Right atrium auricular region (tissue), 2 donors: Measurements from ENCODE around the gene B3GAT3. TPM values are rescaled to one million over a fixed set of nuclear protein-coding genes. Genes with fewer than 3 reads are reported as not detected.

Experiments
- DNase-seq: peaks from one replicate; pipeline ENCODE4 v3.0.0-alpha.2; 2019; ENCODE audit warnings: low spot score
- H3K27ac ChIP-seq, 2 donors: fragments of 200-600 bp; sonication (generic); 1 replicate in 1 of 2; 2 replicates in 1 of 2; pipeline ENCODE4 v1.5.1; 2016 to 2019
- H3K27me3 ChIP-seq, 2 donors: fragments of 200-600 bp; sonication (generic); one replicate each; pipeline versions ENCODE4 v1.5.1 to v1.6.0; 2017 to 2019
- H3K36me3 ChIP-seq: fragments of 200-600 bp; sonication (generic); one replicate; pipeline ENCODE4 v1.5.1; 2016
- H3K4me1 ChIP-seq, 2 donors: fragments of 200-600 bp; sonication (generic); one replicate each; pipeline versions ENCODE4 v1.5.1 to v1.6.0; 2017 to 2019
- H3K4me3 ChIP-seq, 2 donors: fragments of 200-600 bp; sonication (generic); 1 replicate in 1 of 2; 2 replicates in 1 of 2; pipeline ENCODE4 v1.5.1; 2017 to 2019; ENCODE audit warnings: mild to moderate bottlenecking in 1 of 2, moderate library complexity in 1 of 2
- H3K9me3 ChIP-seq, 2 donors: fragments of 200-600 bp; sonication (generic); one replicate each; pipeline ENCODE4 v1.5.1; 2019
- CTCF ChIP-seq, 2 donors: fragments of 200-600 bp; sonication (generic); IDR thresholded peaks; one replicate each; pipeline ENCODE4 v1.5.1; 2019; ENCODE audit warnings: antibody characterized with exemption in 2 of 2
- total RNA-seq, 2 donors: library from RNA; depleted of rRNA; stranded (reverse); fragments of >200 nt; gene quantifications; one replicate each; pipeline ENCODE4 v1.1.0, GENCODE V29; 2016

B3GAT3 gene
- total RNA-seq, 2 donors from 2014 or later: 12.7 to 14.0 TPM

GRCh38 chr11:62665599-62666258 is 43.9 kb upstream of the B3GAT3 start:
- Histone ChIP-seq H3K4me3 (peak overlapping the region; percentile 54 to 93), H3K27me3 (no peaks in the 10 kb centered on the region), H3K4me1 (peaks cover 0 to 39% of the 10 kb centered on the region in 2 donors), H3K9me3 (no peaks in the 10 kb centered on the region), H3K27ac (peak overlapping the region; percentile 79 to 89), H3K36me3 (peaks cover 19% of the 10 kb centered on the region)
- DNase-seq: peak; percentile 72
- TF ChIP-seq CTCF (IDR thresholded peaks at IDR 0.05): no peak

- peak; percentile 97 for DNase-seq
- H3K27me3 ChIP-seq: no peaks in the 10 kb centered on the region
- peak within 1 kb of the TSS; percentile 54 to 93 for H3K4me3 ChIP-seq
- peaks cover 19% of the 10 kb centered on the region for H3K36me3 ChIP-seq
- peaks cover 0 to 35% of the 10 kb centered on the region in 2 donors for H3K4me1 ChIP-seq
- peak within 1 kb of the TSS; percentile 79 to 89 for H3K27ac ChIP-seq
- no peaks in the 10 kb centered on the region for H3K9me3 ChIP-seq
- no peak for TF ChIP-seq CTCF (IDR thresholded peaks at IDR 0.05)
Measured at GRCh38 chr11:62665075-62665598, 43.4 kb upstream of the B3GAT3 start, which contains the start of the genes C11orf98 and CSKMT. Gene C11orf98 (minus strand): TSS chr11:62665210. CDS start chr11:62665169, 41 bp downstream. Gene CSKMT (plus strand): TSS chr11:62665312. CDS start chr11:62665880, 568 bp downstream.

- Histone ChIP-seq H3K4me3 (peak overlapping the region; percentile 54 to 93), H3K36me3 (peaks cover 19% of the 10 kb centered on the region), H3K9me3 (no peaks in the 10 kb centered on the region), H3K4me1 (peaks cover 0 to 35% of the 10 kb centered on the region in 2 donors), H3K27me3 (no peaks in the 10 kb centered on the region), H3K27ac (peak overlapping the region; percentile 79 to 89)
- no peak for DNase-seq
- TF ChIP-seq CTCF (IDR thresholded peaks at IDR 0.05): no peak
Measured at GRCh38 chr11:62664405-62665074, 42.8 kb upstream of the B3GAT3 start.

GRCh38 chr11:62656796-62657429 is 35.1 kb upstream of the B3GAT3 start:
- no peak overlapping the region for H3K4me3 ChIP-seq
- no peak for DNase-seq
- H3K4me1 ChIP-seq: peaks cover 0 to 8% of the 10 kb centered on the region in 2 donors
- H3K9me3 ChIP-seq: no peaks in the 10 kb centered on the region
- no peaks in the 10 kb centered on the region for H3K36me3 ChIP-seq
- H3K27ac ChIP-seq: no peak overlapping the region
- no peaks in the 10 kb centered on the region for H3K27me3 ChIP-seq
- no peak for TF ChIP-seq CTCF (IDR thresholded peaks at IDR 0.05)

- TF ChIP-seq CTCF (IDR thresholded peaks at IDR 0.05): no peak
- no peak overlapping the region for H3K4me3 ChIP-seq
- no peaks in the 10 kb centered on the region for H3K27me3 ChIP-seq
- no peaks in the 10 kb centered on the region for H3K9me3 ChIP-seq
- peaks cover 5% of the 10 kb centered on the region for H3K36me3 ChIP-seq
- no peak overlapping the region for H3K27ac ChIP-seq
- peaks cover 0 to 15% of the 10 kb centered on the region in 2 donors for H3K4me1 ChIP-seq
- DNase-seq: no peak
Measured at GRCh38 chr11:62654297-62654696, 32.5 kb upstream of the B3GAT3 start.
